Renal cortical epithelial cell (primary cell): Measurements from ENCODE around the gene KLF7. TPM values are rescaled to one million over a fixed set of nuclear protein-coding genes. Genes with fewer than 3 reads are reported as not detected.

Experiments
- DNase-seq: peaks from one replicate; pipeline ENCODE4 v3.0.0-alpha.2; 2011; ENCODE audit warnings: low read depth
- total RNA-seq: library from RNA; depleted of rRNA; stranded (reverse); fragments of >200 nt; gene quantifications from 2 replicates; pipeline ENCODE4 v1.2.3, GENCODE V29; 2014

The KLF7 gene
- total RNA-seq, 1 donor from 2014 or later = 31.5 TPM

DNA sequence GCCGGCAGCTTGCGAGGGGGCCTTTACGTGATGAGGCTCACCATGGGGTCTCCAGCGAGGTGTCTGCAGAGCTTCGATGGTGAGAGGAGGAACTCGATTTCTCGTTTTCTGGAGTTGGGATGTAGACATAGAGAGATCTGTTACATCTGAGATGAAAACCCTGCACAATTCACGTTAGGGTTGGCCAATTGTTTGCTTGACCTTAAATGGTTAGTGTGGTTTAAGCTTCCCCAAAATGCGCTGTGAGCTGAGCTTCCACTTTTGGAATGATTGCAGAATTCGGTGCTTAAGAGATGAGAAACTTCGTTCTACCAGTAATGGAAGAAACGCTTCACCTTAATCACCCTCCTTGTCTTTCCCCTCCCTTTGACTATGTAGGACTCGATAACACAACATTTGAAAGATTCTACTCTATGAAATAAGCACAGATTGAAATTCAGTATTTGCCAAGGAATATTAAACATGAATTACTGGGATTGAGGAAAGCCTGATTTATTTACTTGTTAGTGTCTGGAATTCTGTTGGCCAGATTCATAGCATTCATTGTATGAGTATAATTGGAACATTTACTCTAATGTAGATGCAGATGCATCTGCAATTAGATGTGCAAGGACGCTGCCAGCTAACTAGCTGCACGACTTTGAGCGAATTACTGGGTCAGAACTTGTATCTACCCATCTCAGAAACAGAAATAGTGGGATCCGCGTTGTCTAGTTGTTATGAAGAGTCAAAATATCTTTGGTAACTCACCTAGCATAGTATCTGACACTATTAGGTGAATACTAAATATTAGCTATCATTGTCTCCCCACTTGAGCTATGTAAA, 1.6 kb upstream of the KLF7 start:
- peak; percentile 69 for DNase-seq

GRCh38 chr2:207166349-207167098, 776 bp upstream of the KLF7 start:
- peak; percentile 60 for DNase-seq

DNA sequence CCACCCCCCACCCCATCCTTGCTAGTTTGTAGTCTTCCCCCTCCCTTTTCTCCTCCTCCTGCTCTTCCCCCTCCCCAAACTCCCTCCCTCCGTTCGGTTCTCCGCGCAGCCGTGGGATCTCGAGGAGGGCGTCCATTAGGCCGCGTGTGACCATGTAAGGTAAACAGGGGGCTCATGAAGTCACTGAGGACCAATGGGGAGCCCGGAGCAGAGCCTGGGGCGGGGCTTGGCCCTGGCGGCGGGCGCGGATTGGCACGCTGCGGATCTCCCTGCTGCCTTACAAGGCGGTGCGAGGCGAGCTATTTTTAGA, 246 bp upstream of the KLF7 start:
- peak; percentile 98 for DNase-seq

GRCh38 chr2:207164006-207164831, 1.5 kb downstream of the KLF7 start:
- DNase-seq = peak; percentile 55

- DNase-seq = no peak
Measured at GRCh38 chr2:207163756-207164005, 2.1 kb downstream of the KLF7 start.

GRCh38 chr2:207163053-207163755, 2.5 kb downstream of the KLF7 start:
- peak; percentile 99 for DNase-seq

DNA sequence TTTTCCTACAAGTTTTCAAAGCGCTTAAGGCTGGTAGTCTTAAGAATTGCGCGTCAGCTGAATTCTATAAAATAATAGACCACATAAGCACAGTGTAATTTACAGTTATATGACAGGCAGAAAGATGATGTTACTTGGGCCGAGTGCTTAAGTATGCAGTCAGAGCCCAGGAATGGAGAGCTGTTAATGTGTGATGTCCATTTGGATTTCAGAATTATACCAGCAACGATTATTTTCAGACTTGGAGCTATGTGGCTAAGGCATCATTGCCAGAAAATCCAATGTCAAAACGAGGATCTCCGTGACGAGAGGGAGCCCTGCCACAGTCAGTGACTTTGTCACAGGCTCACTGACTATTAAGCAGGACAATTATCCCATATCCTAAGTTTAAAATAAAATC, 3.4 kb downstream of the KLF7 start:
- peak; percentile 63 for DNase-seq

DNA sequence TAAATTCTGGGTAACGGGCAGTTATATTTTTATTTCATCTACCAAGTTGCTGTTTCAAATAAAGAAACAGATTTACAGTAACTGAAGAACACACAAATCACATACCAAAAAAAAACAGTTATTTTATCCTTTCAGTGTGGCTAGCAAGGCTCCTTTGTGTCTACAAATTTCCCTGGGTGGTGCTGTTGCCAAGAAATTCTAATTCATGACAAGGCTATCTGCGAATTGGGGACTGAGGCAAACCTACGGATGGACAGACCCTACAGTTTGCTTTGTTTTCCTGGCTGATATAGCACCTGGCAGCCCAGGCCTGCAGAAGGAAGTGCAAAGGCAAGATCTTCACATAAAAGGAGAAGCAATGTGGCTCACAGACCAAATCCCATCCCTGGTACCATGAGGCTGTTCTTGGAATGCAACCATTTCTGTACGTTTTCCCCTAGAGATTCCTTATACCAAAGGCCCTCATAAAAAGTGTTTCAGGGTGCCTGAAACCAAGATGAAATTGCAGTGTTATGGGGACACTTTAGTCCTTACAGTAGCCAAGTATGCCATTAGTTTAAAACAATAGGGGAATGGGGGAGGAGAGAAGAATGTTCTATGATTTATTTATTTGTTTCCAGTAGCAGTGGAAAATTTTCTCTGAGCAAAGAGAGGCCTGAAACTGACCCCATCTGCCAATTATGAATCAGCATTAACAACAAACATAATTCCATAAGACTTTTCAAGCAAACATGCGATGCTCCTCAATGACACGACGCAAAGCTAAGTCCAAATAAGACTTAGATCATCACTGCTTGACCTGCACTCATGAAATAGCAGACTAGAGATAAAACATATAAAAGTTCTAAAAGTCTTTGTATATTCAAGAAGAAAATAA, 4.3 kb downstream of the KLF7 start:
- DNase-seq = no peak

DNA sequence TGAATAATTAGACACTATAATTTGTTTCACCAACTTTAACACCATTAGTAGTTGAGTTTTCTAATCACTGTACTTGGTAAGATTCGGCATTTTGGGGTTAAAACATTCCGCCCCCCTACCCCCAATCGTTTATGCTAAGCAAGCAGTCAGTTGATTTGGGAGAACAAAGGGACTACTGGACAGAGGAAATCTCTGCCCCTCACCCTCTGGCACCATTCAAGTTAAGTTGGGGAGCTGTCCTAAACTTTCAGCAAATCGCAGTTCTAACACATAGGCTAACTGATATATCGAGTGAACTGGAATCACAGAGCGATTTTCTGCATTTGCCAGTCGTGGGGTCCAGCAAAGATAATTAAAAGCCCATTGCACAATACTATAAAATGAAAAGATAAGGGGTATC, 5.6 kb downstream of the KLF7 start:
- DNase-seq = no peak

- DNase-seq = no peak
Measured at GRCh38 chr2:207159002-207159401, 6.7 kb downstream of the KLF7 start.

GRCh38 chr2:207157731-207158130, 8.0 kb downstream of the KLF7 start:
- DNase-seq = no peak

DNA sequence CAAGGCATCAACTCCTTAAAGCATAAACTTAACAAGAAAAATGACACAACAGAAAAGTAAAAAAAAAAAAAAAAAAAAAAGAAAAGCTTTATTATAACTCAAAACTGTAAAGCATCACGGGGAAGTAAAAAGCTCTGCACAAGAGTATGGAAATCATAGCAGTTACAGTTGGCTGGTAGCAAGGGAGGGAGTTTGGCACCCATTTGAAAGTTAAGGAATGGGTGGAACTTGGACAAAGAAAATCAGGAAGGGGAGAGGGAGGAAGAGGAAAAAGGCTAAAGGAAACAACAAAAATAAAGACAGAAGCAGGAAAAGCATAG, 8.6 kb downstream of the KLF7 start:
- DNase-seq = no peak

- DNase-seq = no peak
Measured at GRCh38 chr2:207156451-207157161, 9.1 kb downstream of the KLF7 start.

DNA sequence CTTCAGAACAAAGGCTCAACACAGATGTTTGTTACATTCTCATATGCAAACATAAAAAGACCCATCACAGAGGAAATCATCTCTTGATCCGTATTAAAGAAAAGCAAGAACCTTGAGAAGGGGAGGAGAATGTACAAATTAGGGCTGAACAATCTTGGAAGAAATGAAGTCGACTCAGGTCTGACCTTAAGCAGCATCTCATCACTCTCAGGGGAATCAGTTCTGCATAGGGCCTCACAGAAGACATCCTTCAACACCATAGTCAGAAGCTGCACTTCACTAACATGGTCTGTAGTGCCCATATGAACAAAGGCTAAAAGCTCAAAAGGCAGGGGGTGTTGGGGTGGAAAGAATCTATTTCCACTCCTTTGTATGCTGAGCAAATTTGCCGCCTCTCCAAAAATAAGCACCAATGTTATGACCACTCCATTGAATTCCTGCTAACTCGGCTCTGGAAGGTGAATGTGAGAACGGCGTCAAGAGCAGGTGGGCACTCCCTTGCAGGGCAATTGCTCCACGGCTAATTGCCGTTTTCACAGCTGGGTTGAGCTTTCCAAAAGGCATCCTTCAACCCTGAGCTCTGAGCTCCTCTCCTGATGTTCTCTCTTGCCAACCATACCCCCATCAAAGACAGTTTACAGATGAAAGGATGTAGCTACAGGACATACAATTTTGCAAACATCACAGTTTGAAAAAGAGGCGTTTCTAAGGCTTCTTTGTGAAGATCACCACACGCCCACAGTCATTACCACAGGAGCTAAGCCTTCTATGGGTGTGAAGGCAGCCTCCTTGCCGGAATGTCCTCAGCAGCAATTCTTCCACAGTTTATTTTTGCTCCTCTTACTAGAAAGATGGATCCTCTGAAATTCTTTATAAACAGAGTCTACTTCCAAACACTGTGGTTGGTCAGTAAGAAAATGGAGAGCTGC, 10.0 kb downstream of the KLF7 start:
- DNase-seq = no peak

DNA sequence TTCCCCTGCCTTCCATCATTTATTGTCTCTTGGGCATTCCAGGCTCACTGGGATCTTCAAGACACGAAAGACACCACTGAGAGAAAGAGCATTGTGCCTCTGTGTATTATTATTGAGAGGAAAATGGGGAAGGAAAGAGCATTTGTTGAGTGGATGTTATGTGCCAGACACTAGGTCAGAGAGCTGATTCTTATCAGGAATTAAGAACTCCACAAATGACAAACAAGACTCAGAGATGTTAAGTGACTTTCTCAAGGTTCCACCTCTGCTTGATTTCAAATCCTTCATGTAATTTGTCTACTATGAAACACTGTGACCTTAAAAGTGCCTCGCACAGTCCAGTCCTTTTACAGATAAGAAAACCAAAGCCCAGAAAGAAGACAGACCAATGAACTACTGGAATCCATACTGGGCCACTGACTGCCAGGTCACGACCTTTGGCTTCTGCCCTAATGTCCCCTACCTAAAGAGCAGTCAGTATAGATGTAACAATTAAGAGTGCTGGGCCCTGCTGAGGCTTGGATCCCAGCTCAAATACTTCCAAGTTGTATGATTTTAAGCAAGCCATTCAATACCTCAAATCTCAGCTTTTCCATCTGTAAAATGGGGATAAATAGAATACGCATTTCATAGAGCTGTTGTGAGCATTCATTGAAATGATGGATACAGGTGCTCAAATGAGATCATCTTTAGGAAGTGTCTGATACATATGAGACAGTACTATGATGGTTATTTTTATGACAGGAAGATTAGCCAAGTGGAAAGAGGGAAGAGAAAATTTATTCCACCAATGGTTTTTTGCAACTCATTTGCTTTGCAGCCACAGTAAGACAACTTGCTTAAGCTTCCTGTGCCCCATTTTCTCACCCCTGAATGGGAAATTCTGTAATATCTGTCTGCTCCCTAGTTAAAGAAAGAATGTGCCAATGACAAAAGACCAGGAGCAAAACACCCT, 10.9 kb downstream of the KLF7 start:
- no peak for DNase-seq

GRCh38 chr2:207153266-207153975, 12.3 kb downstream of the KLF7 start:
- no peak for DNase-seq

- DNase-seq = no peak
Measured at GRCh38 chr2:207151048-207151447, 14.7 kb downstream of the KLF7 start.

DNA sequence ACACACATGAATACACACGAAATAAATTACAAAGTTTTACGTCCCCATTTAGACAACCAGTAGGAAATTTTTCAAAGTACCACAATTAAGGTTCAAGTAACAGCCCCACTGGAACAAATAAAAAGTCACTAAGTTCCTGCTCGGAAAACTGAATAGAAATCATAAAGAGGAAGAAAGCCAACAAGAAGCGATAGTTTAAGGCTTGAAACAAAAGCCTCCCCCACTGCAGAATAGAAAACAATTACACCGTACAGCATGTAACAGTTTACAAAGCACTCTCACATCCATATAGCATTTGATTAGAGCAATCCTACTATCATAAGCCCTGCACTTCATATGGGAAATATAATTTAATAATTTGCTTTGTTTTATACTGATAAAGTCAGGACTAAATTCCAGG, 15.5 kb downstream of the KLF7 start:
- DNase-seq = no peak
